ENCODE measurements around the gene SLC6A11. TPM values are rescaled to one million over a fixed set of nuclear protein-coding genes. Genes with fewer than 3 reads are reported as not detected.

The SLC6A11 gene
- total and polyA plus RNA-seq, 9 of the 15 experiments (the other 6 are each of a cell fraction or from before 2014, with no cell fraction given) = 0.04 TPM; not detected in 8

DNA sequence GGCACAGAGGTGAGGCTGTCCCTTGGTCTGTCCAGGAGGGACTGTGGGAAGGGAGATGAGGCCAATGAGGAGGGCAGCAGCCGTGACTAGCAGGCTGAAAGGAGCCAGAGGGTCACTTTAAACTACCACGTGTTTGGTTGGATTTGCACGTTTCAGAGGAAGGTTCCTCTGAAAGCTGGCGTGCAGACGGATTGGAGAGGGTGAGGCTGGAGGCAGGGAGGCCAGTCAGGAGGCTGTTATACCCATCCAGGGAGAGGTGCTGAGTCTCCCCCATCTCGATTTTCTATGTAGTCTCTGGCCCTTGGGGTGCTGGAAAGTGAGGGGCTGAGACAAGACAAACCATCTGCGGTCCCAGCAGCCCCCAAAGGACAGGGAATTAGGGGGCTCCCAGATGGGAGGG is 116.6 kb downstream of the SLC6A11 start (continued):
- TF ChIP-seq, protein P1, sequence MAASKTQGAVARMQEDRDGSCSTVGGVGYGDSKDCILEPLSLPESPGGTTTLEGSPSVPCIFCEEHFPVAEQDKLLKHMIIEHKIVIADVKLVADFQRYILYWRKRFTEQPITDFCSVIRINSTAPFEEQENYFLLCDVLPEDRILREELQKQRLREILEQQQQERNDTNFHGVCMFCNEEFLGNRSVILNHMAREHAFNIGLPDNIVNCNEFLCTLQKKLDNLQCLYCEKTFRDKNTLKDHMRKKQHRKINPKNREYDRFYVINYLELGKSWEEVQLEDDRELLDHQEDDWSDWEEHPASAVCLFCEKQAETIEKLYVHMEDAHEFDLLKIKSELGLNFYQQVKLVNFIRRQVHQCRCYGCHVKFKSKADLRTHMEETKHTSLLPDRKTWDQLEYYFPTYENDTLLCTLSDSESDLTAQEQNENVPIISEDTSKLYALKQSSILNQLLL (CRISPR knock-in tag; IDR thresholded peaks at IDR 0.05; ENCODE audit: borderline replicate concordance) = no peak
- TF ChIP-seq TEAD2 (tag; IDR thresholded peaks at IDR 0.05) (no peak), SMARCE1 (IDR thresholded peaks at IDR 0.05) (no peak), GABPB2 (CRISPR knock-in tag; conservative IDR thresholded peaks at IDR 0.05) (no peak), ZNF766 (CRISPR knock-in tag; conservative IDR thresholded peaks at IDR 0.05) (no peak)
- TF ChIP-seq, protein P2, sequence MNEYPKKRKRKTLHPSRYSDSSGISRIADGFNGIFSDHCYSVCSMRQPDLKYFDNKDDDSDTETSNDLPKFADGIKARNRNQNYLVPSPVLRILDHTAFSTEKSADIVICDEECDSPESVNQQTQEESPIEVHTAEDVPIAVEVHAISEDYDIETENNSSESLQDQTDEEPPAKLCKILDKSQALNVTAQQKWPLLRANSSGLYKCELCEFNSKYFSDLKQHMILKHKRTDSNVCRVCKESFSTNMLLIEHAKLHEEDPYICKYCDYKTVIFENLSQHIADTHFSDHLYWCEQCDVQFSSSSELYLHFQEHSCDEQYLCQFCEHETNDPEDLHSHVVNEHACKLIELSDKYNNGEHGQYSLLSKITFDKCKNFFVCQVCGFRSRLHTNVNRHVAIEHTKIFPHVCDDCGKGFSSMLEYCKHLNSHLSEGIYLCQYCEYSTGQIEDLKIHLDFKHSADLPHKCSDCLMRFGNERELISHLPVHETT (CRISPR knock-in tag; conservative IDR thresholded peaks at IDR 0.05 in 1 of 2, IDR thresholded peaks at IDR 0.05 in 1 of 2) = no peak

DNA sequence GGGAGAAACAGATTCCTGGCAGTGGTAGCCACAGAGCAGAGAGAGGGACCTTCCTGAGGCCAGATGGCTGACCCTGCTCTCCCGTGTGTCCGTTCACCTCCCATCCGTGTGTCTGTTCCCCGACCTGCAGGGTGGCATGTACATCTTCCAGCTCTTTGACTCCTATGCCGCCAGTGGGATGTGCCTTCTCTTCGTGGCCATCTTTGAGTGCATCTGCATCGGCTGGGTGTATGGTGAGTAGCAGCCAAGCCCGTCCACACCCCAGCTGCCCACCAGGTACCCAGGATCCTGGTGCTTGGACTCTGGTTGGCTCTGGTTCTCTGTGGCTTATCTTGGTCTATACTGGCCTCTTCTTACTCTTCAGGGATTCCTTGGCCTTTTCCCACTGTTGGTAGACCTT is 117.0 kb downstream of the SLC6A11 start:
- Histone ChIP-seq H3K27me3 (ENCODE audit: control insufficient read depth in 2 of 2, insufficient read depth in 2 of 2, low read length in 2 of 2) (peaks cover 0 to 48% of the 10 kb centered on the region in 2 experiments; a peak in 2 of 5 replicates), H3K27ac (ENCODE audit: extremely low read depth, low read depth, low read length) (no peak overlapping the region), H3K4me3 (no peak overlapping the region), H3K4me2 (ENCODE audit: insufficient read depth, low read length) (no peak overlapping the region), H3K9ac (ENCODE audit: insufficient read depth in 1 of 2, low read depth in 2 of 2, low read length in 2 of 2) (no peak overlapping the region), H4K20me1 (replicated peaks; ENCODE audit: control insufficient read depth, insufficient read depth, low read length) (peaks cover 18% of the 10 kb centered on the region), H3K36me3 (ENCODE audit: control insufficient read depth, insufficient read depth, low read length) (no peaks in the 10 kb centered on the region), H3K79me2 (ENCODE audit: control insufficient read depth, insufficient read depth, low read length) (no peaks in the 10 kb centered on the region), H3K9me1 (ENCODE audit: control insufficient read depth, insufficient read depth, low read length) (no peaks in the 10 kb centered on the region), H3K9me3 (replicated peaks; ENCODE audit: control insufficient read depth, insufficient read depth, low read depth, low read length) (no peaks in the 10 kb centered on the region), H2AFZ (ENCODE audit: low read depth, low read length) (no peak overlapping the region), H3K4me1 (replicated peaks in 1 of 2; ENCODE audit: control insufficient read depth in 2 of 2, insufficient read depth in 2 of 2, low read length in 2 of 2) (no peaks in the 10 kb centered on the region)
- FAIRE-seq (no peak), ATAC-seq (no peak), DNase-seq (ENCODE audit: extremely low read depth in 1 of 4, low spot score in 3 of 4) (no peak)
- ChIA-PET POLR2A (no interaction called here), CTCF (ENCODE audit: low intra/inter-chr PET ratio) (no interaction called here)
- BruUV-seq (replicated peaks) = no TSS peak
- in situ Hi-C loops (cut with MboI) (no loop called here), intact Hi-C loops (cut with micrococcal nuclease) (no loop called here)
- 0% methylated on average over 8 of the region's 8 CpGs for WGBS (ENCODE audit: insufficient coverage, low coverage, missing lambda C conversion rate)
- TF ChIP-seq PHF21A (IDR thresholded peaks at IDR 0.05; ENCODE audit: borderline replicate concordance, low read depth) = no peak
- no peak for TF ChIP-seq RBM39 (optimal IDR thresholded peaks at IDR 0.05; ENCODE audit: low read depth, low read length)
- TF ChIP-seq ZBTB1 (CRISPR knock-in tag; IDR thresholded peaks at IDR 0.05; ENCODE audit: borderline replicate concordance, low read depth) = no peak
- TF ChIP-seq NR2C2 (CRISPR knock-in tag; IDR thresholded peaks at IDR 0.05) = no peak
- no peak for TF ChIP-seq NR2C2 (tag; IDR thresholded peaks at IDR 0.05)
- no peak for TF ChIP-seq SLC30A9 (CRISPR knock-in tag; IDR thresholded peaks at IDR 0.05)
- no peak for TF ChIP-seq ZC3H8 (IDR thresholded peaks at IDR 0.05)
- TF ChIP-seq, protein P3, sequence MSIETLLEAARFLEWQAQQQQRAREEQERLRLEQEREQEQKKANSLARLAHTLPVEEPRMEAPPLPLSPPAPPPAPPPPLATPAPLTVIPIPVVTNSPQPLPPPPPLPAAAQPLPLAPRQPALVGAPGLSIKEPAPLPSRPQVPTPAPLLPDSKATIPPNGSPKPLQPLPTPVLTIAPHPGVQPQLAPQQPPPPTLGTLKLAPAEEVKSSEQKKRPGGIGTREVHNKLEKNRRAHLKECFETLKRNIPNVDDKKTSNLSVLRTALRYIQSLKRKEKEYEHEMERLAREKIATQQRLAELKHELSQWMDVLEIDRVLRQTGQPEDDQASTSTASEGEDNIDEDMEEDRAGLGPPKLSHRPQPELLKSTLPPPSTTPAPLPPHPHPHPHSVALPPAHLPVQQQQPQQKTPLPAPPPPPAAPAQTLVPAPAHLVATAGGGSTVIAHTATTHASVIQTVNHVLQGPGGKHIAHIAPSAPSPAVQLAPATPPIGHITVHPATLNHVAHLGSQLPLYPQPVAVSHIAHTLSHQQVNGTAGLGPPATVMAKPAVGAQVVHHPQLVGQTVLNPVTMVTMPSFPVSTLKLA (conservative IDR thresholded peaks at IDR 0.05) = no peak
- TF ChIP-seq POU5F1 (IDR thresholded peaks at IDR 0.05; ENCODE audit: borderline replicate concordance, low read depth, low read length, partially characterized antibody) = no peak

Measured in K562 (cell line).